Islet precursor cell (in vitro differentiated cells): ENCODE data around the gene ABCF3.

Experiments
- DNase-seq: peaks from one replicate; pipeline ENCODE4 v3.0.0-alpha.2; 2018

ABCF3 gene

GRCh38 chr3:184168363-184169120 lies 17.5 kb upstream of the ABCF3 start:
- DNase-seq = peak; percentile 66

GRCh38 chr3:184169896-184170875 lies 15.8 kb upstream of the ABCF3 start:
- no peak for DNase-seq

- DNase-seq = peak; percentile 77
These were observed 14.4 kb upstream of the ABCF3 start for GRCh38 chr3:184171562-184171961.

GRCh38 chr3:184172681-184173373 lies 13.2 kb upstream of the ABCF3 start:
- no peak for DNase-seq

- DNase-seq = no peak
These were observed 12.7 kb upstream of the ABCF3 start for GRCh38 chr3:184173374-184173722.

- no peak for DNase-seq
These were observed 11.7 kb upstream of the ABCF3 start for GRCh38 chr3:184174284-184174645.

- peak; percentile 100 for DNase-seq
These were observed 11.1 kb upstream of the ABCF3 start, which contains the start of gene AP2M1 for GRCh38 chr3:184174646-184175492. Gene AP2M1, plus strand, starts transcription at chr3:184174855. Its CDS starts 2,139 bp downstream, at chr3:184176994.

GRCh38 chr3:184175506-184175905 lies 10.5 kb upstream of the ABCF3 start:
- no peak for DNase-seq

- no peak for DNase-seq
These were observed 10.0 kb upstream of the ABCF3 start for GRCh38 chr3:184175981-184176376.

GRCh38 chr3:184176377-184177330 lies 9.3 kb upstream of the ABCF3 start:
- DNase-seq = peak; percentile 99

- DNase-seq = peak; percentile 80
These were observed 8.7 kb upstream of the ABCF3 start for GRCh38 chr3:184177331-184177731.

GRCh38 chr3:184177767-184178306 lies 8.2 kb upstream of the ABCF3 start:
- DNase-seq = no peak

- DNase-seq = no peak
These were observed 7.4 kb upstream of the ABCF3 start for GRCh38 chr3:184178521-184179138.

- DNase-seq = no peak
These were observed 5.8 kb upstream of the ABCF3 start for GRCh38 chr3:184180165-184180564.

- no peak for DNase-seq
These were observed 4.4 kb upstream of the ABCF3 start for GRCh38 chr3:184181596-184181995.

GRCh38 chr3:184183679-184184078 lies 2.3 kb upstream of the ABCF3 start:
- no peak for DNase-seq

- DNase-seq = no peak
These were observed 1.3 kb upstream of the ABCF3 start for GRCh38 chr3:184184546-184185230.

GRCh38 chr3:184185461-184186183 lies 377 bp upstream of the ABCF3 start:
- peak; percentile 100 for DNase-seq

- DNase-seq = no peak
These were observed 856 bp downstream of the ABCF3 start for GRCh38 chr3:184186902-184187207.
